Measurements from ENCODE around the gene TMEM86B.

DNA sequence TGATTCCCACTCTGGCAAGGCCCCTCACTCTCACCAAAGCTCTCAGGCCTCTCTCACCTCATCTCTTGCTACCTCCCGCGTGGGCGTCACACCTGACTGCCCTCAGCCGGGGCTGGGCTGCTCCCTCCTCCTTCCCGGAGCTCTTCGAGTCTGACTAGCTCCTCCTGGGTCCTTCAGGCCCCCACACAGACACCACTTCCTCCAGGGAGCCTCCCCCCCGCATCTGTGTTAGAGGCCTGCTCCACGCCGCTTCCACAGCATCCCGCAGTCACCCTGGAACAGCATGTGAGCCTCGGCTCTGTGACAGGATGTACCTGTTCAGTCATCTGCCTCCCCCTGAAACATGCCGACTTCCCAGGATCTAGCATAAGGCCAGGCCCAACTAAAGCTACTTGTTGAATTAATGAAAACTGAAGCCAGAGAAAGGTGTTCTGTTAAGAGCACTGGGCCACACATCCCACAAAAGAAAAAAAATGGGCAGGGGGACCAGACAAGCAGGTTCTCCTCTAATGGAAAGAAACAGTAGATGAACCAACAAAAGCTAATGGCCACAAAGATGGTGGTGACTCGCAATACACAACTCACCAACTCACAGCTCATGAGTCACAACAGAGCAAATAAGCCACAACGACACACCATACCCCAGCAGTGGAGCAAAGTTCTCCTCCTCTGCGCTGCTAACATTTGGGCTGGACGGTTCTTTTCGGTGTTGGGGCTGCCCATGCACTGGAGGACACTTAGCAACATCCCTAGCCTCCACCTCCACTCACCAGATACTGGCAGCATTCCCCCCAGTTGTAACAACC is 27.3 kb upstream of the TMEM86B start:
- TF ChIP-seq, protein P1, sequence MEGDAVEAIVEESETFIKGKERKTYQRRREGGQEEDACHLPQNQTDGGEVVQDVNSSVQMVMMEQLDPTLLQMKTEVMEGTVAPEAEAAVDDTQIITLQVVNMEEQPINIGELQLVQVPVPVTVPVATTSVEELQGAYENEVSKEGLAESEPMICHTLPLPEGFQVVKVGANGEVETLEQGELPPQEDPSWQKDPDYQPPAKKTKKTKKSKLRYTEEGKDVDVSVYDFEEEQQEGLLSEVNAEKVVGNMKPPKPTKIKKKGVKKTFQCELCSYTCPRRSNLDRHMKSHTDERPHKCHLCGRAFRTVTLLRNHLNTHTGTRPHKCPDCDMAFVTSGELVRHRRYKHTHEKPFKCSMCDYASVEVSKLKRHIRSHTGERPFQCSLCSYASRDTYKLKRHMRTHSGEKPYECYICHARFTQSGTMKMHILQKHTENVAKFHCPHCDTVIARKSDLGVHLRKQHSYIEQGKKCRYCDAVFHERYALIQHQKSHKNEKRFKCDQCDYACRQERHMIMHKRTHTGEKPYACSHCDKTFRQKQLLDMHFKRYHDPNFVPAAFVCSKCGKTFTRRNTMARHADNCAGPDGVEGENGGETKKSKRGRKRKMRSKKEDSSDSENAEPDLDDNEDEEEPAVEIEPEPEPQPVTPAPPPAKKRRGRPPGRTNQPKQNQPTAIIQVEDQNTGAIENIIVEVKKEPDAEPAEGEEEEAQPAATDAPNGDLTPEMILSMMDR (conservative IDR thresholded peaks at IDR 0.05): no peak
- no peak for TF ChIP-seq EZH2 (IDR thresholded peaks at IDR 0.05; ENCODE audit: low read depth)

Measured in PC-9 (cell line).